ENCODE results near the gene CYP2F1. TPM values are rescaled to one million over a fixed set of nuclear protein-coding genes. Genes with fewer than 3 reads are reported as not detected.

Gene CYP2F1
- total RNA-seq, 1 donor, result not detected

DNA sequence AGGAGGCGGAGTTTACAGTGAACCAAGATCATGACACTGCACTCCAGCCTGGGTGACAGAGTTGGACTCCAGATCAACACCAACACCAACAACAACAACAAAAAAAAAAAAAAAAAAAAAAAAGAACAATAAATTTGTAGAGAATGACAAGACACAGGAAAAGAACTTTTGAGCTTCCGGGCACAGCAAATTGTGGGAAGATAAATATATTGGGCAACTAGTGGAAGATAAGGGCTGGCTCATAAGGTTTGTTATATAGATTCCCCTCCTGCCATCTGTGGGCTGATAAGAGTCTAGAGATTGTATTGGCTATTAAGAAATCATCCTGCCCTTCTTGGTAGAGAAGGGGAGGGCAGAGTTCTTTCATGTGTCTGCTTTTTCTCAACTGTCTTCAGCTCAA, 45.6 kb downstream of the CYP2F1 start:
- no peak for DNase-seq (ENCODE audit: insufficient read length, low spot score, missing footprints)

DNA sequence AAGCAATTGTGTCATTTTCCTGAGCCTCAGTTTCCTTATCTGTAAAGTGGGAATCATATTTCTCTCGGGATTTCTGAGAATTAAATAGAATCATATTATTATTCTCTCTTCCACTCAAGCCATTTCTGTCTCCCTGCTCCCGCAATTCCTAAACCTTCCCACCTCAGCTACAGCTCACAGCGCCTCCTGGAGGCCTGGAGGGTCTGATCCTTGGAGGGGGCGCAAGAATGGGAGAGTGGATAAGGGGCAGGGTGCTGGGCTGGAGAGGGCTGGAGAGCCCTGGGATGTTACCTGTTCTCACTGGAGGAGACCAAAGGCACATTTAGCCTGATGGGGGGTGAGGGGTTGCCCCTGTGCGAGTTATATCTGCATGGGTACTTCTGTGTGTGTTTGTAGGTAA, 47.7 kb downstream of the CYP2F1 start:
- Histone ChIP-seq H3K9me3 (ENCODE audit: low read depth, low read length) (no peaks in the 10 kb centered on the region), H3K27me3 (ENCODE audit: insufficient read depth, low read length) (no peaks in the 10 kb centered on the region), H3K4me3 (ENCODE audit: insufficient read depth, low read length) (no peak overlapping the region), H3K4me2 (ENCODE audit: insufficient read depth, low read length) (no peak overlapping the region), H4K20me1 (ENCODE audit: insufficient read depth, low read length) (no peaks in the 10 kb centered on the region), H3K79me2 (ENCODE audit: insufficient read depth, low read length) (no peaks in the 10 kb centered on the region), H3K27ac (ENCODE audit: low read depth, low read length) (no peak overlapping the region), H3K4me1 (ENCODE audit: insufficient read depth, low read length) (no peaks in the 10 kb centered on the region), H2AFZ (ENCODE audit: low read length) (no peak overlapping the region), H3K36me3 (ENCODE audit: insufficient read depth, low read length) (no peaks in the 10 kb centered on the region)
- TF ChIP-seq, protein P1, sequence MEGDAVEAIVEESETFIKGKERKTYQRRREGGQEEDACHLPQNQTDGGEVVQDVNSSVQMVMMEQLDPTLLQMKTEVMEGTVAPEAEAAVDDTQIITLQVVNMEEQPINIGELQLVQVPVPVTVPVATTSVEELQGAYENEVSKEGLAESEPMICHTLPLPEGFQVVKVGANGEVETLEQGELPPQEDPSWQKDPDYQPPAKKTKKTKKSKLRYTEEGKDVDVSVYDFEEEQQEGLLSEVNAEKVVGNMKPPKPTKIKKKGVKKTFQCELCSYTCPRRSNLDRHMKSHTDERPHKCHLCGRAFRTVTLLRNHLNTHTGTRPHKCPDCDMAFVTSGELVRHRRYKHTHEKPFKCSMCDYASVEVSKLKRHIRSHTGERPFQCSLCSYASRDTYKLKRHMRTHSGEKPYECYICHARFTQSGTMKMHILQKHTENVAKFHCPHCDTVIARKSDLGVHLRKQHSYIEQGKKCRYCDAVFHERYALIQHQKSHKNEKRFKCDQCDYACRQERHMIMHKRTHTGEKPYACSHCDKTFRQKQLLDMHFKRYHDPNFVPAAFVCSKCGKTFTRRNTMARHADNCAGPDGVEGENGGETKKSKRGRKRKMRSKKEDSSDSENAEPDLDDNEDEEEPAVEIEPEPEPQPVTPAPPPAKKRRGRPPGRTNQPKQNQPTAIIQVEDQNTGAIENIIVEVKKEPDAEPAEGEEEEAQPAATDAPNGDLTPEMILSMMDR (IDR thresholded peaks at IDR 0.05; ENCODE audit: extremely low read depth, low read depth, low read length), result no peak
- DNase-seq (ENCODE audit: insufficient read length, low spot score, missing footprints), result no peak

More for the DNA sequence above, 45.6 kb downstream of the CYP2F1 start:
- no peaks in the 10 kb centered on the region for H3K27me3 ChIP-seq (ENCODE audit: insufficient read depth, low read length)
- H3K4me3 ChIP-seq (ENCODE audit: insufficient read depth, low read length), result no peak overlapping the region
- no peaks in the 10 kb centered on the region for H4K20me1 ChIP-seq (ENCODE audit: insufficient read depth, low read length)
- H2AFZ ChIP-seq (ENCODE audit: low read length), result no peak overlapping the region
- no peaks in the 10 kb centered on the region for H3K9me3 ChIP-seq (ENCODE audit: low read depth, low read length)
- TF ChIP-seq, protein P1 (IDR thresholded peaks at IDR 0.05; ENCODE audit: extremely low read depth, low read depth, low read length), result no peak
- H3K36me3 ChIP-seq (ENCODE audit: insufficient read depth, low read length), result no peaks in the 10 kb centered on the region
- H3K79me2 ChIP-seq (ENCODE audit: insufficient read depth, low read length), result no peaks in the 10 kb centered on the region
- no peaks in the 10 kb centered on the region for H3K4me1 ChIP-seq (ENCODE audit: insufficient read depth, low read length)
- H3K4me2 ChIP-seq (ENCODE audit: insufficient read depth, low read length), result no peak overlapping the region
- H3K27ac ChIP-seq (ENCODE audit: low read depth, low read length), result no peak overlapping the region

DNA sequence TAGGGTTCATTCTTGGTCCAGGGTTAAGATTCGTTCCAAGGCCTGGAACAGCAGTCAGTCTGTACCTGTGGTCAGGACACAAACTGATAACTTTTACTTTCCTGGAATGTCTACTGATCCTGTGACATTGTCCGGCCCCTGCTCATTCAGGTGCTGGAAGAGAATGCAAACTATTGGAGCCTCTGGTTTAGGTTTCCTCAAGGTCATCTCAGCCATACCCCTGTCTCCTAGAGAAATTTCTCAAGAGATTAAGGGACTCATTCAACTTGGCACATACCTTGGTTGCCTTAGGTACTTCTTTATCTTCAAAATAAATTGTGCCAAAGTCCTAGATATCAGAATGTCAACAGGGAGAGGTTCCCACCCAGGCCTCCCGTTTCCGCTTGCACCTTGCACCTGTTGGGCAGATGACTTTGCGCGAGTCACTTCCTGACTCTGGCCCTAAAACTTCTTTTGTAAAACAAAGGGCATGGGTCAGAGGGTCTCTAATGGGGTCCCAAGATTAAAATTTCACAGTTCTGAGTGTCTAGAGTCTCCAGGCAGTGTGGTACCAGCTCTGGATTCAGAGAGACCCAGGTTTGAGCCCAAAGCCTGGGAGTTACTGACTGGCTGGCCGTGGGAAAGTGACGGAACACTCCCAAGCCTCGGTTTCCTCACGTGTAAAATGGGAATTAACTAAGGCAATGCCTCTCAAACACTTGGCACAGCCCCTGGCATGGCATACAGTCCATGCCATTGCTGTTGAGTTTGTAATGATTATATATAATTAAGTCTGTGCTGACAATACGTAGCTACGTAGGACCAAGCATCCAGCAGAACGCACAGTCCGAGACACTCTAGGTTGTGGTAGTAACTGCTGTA, 52.9 kb downstream of the CYP2F1 start:
- H3K9me3 ChIP-seq (ENCODE audit: low read depth, low read length), result no peaks in the 10 kb centered on the region
- no peaks in the 10 kb centered on the region for H3K36me3 ChIP-seq (ENCODE audit: insufficient read depth, low read length)
- no peaks in the 10 kb centered on the region for H3K79me2 ChIP-seq (ENCODE audit: insufficient read depth, low read length)
- no peak overlapping the region for H3K4me3 ChIP-seq (ENCODE audit: insufficient read depth, low read length)
- no peaks in the 10 kb centered on the region for H4K20me1 ChIP-seq (ENCODE audit: insufficient read depth, low read length)
- no peaks in the 10 kb centered on the region for H3K27me3 ChIP-seq (ENCODE audit: insufficient read depth, low read length)
- no peak overlapping the region for H3K27ac ChIP-seq (ENCODE audit: low read depth, low read length)
- no peak for DNase-seq (ENCODE audit: insufficient read length, low spot score, missing footprints)
- no peaks in the 10 kb centered on the region for H3K4me1 ChIP-seq (ENCODE audit: insufficient read depth, low read length)
- TF ChIP-seq, protein P1 (IDR thresholded peaks at IDR 0.05; ENCODE audit: extremely low read depth, low read depth, low read length), result no peak
- no peak overlapping the region for H2AFZ ChIP-seq (ENCODE audit: low read length)
- H3K4me2 ChIP-seq (ENCODE audit: insufficient read depth, low read length), result no peak overlapping the region

DNA sequence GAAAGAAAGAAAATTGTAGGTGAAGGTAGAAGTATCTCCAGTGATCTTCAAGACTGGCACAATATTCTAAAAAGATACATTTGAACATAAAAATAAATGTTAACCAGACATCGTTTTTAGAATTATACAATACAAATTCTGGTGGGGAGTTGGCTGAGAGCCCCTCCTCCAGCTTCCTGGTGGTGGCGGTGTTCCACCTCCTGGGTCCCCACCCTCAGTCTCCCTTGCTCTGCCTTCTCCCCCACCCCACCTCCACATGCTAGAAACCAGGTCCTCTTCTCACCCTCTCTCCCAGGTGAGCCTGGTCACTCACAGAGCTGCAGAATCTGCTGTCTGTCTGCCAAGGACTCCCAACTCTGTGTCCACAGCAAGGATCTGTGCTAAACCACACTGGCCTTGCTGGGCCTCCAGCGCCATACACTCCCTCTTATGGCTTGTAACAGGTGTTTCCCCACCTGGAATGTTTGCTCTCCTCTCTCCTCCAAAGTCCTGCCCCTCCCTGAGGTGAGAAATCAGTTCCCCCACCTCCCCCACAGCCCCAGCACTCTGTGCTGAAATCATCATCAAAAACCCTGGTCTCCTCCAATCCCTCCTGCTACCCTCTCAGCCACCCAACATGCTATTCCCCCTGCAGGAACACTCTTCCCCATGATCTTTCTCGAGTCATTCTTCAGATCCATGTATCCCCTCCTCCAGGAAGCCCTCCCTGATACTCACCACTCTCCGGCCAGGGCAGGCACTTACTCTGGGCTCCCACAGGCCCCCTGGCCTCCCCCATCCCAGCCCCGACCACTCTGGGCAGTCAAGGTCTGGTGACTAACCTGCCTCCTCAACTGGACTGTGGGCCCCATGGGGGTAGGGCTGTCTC, 58.3 kb downstream of the CYP2F1 start:
- Histone ChIP-seq H3K4me1 (ENCODE audit: insufficient read depth, low read length) (no peaks in the 10 kb centered on the region), H3K9me3 (ENCODE audit: low read depth, low read length) (no peaks in the 10 kb centered on the region), H3K79me2 (ENCODE audit: insufficient read depth, low read length) (no peaks in the 10 kb centered on the region), H3K27me3 (ENCODE audit: insufficient read depth, low read length) (no peaks in the 10 kb centered on the region), H3K27ac (ENCODE audit: low read depth, low read length) (no peak overlapping the region), H3K4me2 (ENCODE audit: insufficient read depth, low read length) (no peak overlapping the region), H4K20me1 (ENCODE audit: insufficient read depth, low read length) (no peaks in the 10 kb centered on the region), H3K4me3 (ENCODE audit: insufficient read depth, low read length) (no peak overlapping the region), H3K36me3 (ENCODE audit: insufficient read depth, low read length) (no peaks in the 10 kb centered on the region), H2AFZ (ENCODE audit: low read length) (no peak overlapping the region)
- TF ChIP-seq, protein P1 (IDR thresholded peaks at IDR 0.05; ENCODE audit: extremely low read depth, low read depth, low read length), result no peak
- no peak for DNase-seq (ENCODE audit: insufficient read length, low spot score, missing footprints)

Data from osteoblast (primary cell).